ENCODE data around the gene ZPBP2.

Gene ZPBP2

GRCh38 chr17:39926135-39926587 is 58.2 kb downstream of the ZPBP2 start:
- TF ChIP-seq CTCF (IDR thresholded peaks at IDR 0.05; ENCODE audit: low read length, missing control alignments): no peak
- DNase-seq (ENCODE audit: low read depth): no peak
- H3K4me3 ChIP-seq (replicated peaks; ENCODE audit: low read depth, low read length): peak overlapping the region; percentile 83

GRCh38 chr17:39926588-39927100 is 58.6 kb downstream of the ZPBP2 start:
- DNase-seq (ENCODE audit: low read depth): peak; percentile 48
- TF ChIP-seq CTCF (IDR thresholded peaks at IDR 0.05; ENCODE audit: low read length, missing control alignments): no peak

More at GRCh38 chr17:39926588-39927100, 58.6 kb downstream of the ZPBP2 start:
- peak overlapping the region; percentile 83 for H3K4me3 ChIP-seq (replicated peaks; ENCODE audit: low read depth, low read length)

All from fibroblast of pulmonary artery (primary cell).